Dermis lymphatic vessel endothelial cell (primary cell): Measurements from ENCODE around the gene CRIP3. TPM values are rescaled to one million over a fixed set of nuclear protein-coding genes. Genes with fewer than 3 reads are reported as not detected.

ENCODE experiments used
- total RNA-seq: library from RNA; depleted of rRNA; stranded (reverse); fragments of >200 nt; gene quantifications from 2 replicates; pipeline ENCODE4 v1.2.1, GENCODE V29; 2014

The CRIP3 gene
- not detected in 2 replicates for total RNA-seq

GRCh38 chr6:43308101-43308989 is at the start of gene CRIP3:
Gene CRIP3, minus strand, starts transcription at chr6:43308826. Its CDS starts 34 bp downstream, at chr6:43308792.

GRCh38 chr6:43297644-43298564 is 10.7 kb downstream of the CRIP3 start, which contains the start of gene SLC22A7:
Gene SLC22A7, plus strand, starts transcription at chr6:43298260. Its CDS starts 99 bp downstream, at chr6:43298359.

Other genes with a start within 250 kb of the CRIP3 start
- gene MRPL2, start 249.4 kb downstream of the CRIP3 start, total RNA-seq = 11.3 and 11.5 TPM in 2 replicates
- 16.5 and 17.2 TPM in 2 replicates for gene KLC4, start 249.2 kb downstream of the CRIP3 start, total RNA-seq
- gene PTK7, start 232.5 kb downstream of the CRIP3 start, total RNA-seq = 28.2 and 39.6 TPM in 2 replicates
- 11.8 TPM in 2 replicates for gene SRF, start 137.6 kb downstream of the CRIP3 start, total RNA-seq
- gene CUL9, start 126.6 kb downstream of the CRIP3 start, total RNA-seq = 16.9 and 17.9 TPM in 2 replicates
- gene DNPH1, start 79.3 kb downstream of the CRIP3 start, total RNA-seq = 44.8 and 59.2 TPM in 2 replicates
- not detected in 2 replicates for gene TTBK1, start 65.3 kb downstream of the CRIP3 start, total RNA-seq
- not detected in 2 replicates for gene SLC22A7, start 10.6 kb downstream of the CRIP3 start, total RNA-seq
- 5.4 and 7.6 TPM in 2 replicates for gene ZNF318, start 60.8 kb upstream of the CRIP3 start, total RNA-seq
- 11.6 and 12.1 TPM in 2 replicates for gene ABCC10, start 118.7 kb upstream of the CRIP3 start, total RNA-seq
- gene DLK2, start 146.7 kb upstream of the CRIP3 start, total RNA-seq = 0.33 and 0.60 TPM in 2 replicates
- gene TJAP1, start 168.7 kb upstream of the CRIP3 start, total RNA-seq = 8.0 and 11.6 TPM in 2 replicates
- gene LRRC73, start 201.5 kb upstream of the CRIP3 start, total RNA-seq = 0.09 and 0.11 TPM in 2 replicates
- gene YIPF3, start 208.1 kb upstream of the CRIP3 start, total RNA-seq = 97.2 and 114 TPM in 2 replicates
- 31.1 and 42.1 TPM in 2 replicates for gene POLR1C, start 208.3 kb upstream of the CRIP3 start, total RNA-seq